Prostate gland (tissue), 2 donors: ENCODE data around the gene CERS3.

Experiments
- CTCF ChIP-seq, 4 experiments: fragments of 200-600 bp in 2 of 4; fragments of 450-650 bp in 2 of 4; sonication (generic) in 2 of 4; IDR thresholded peaks; 1 replicate in 3 of 4; 2 replicates in 1 of 4; pipeline ENCODE4 v1.5.1; 2016 to 2019; ENCODE audit warnings: antibody characterized with exemption in 4 of 4, mild to moderate bottlenecking in 2 of 4, moderate library complexity in 2 of 4
- POLR2A ChIP-seq: fragments of 450-650 bp; IDR thresholded peaks from one replicate; pipeline ENCODE4 v1.6.1; 2016; ENCODE audit warnings: antibody characterized with exemption, mild to moderate bottlenecking

GRCh38 chr15:100501117-100501516 is 27.6 kb downstream of the CERS3 start:
- TF ChIP-seq POLR2A (no peak), CTCF (IDR thresholded peaks at IDR 0.05) (no peak)
